K562 (cell line): Measurements from ENCODE around the gene LMX1B. TPM values are rescaled to one million over a fixed set of nuclear protein-coding genes. Genes with fewer than 3 reads are reported as not detected.

ENCODE experiments used
- ARNT ChIP-seq, 2 experiments: fragments of 450-650 bp; IDR thresholded peaks; 2 replicates each; pipeline ENCODE4 v1.6.1; 2016; ENCODE audit warnings: mild to moderate bottlenecking in 1 of 2
- CBFA2T3 ChIP-seq: fragments of 450-650 bp; IDR thresholded peaks from 2 replicates; pipeline ENCODE4 v1.6.1; 2017
- EGR1 ChIP-seq: fragments of 450-650 bp; conservative IDR thresholded peaks from 2 replicates; pipeline ENCODE4 v1.6.1; 2017; ENCODE audit warnings: mild to moderate bottlenecking
- ESRRB ChIP-seq: fragments of 250-450 bp; sonication (Bioruptor Pico); IDR thresholded peaks from 2 replicates; pipeline ENCODE4 v1.5.0; 2020; ENCODE audit warnings: mild to moderate bottlenecking, moderate library complexity, borderline replicate concordance
- NR2C2 ChIP-seq, 2 experiments: fragments of 200-800 bp in 1 of 2; sonication (Bioruptor generic) in 1 of 2; sonication (generic) in 1 of 2; formaldehyde crosslinking in 1 of 2; IDR thresholded peaks; 2 replicates each; pipeline versions ENCODE4 v1.6.1 to v1.8.0; 2016 to 2022; ENCODE audit warnings: mild to moderate bottlenecking in 1 of 2, missing compliant biosample characterization in 1 of 2, missing genetic modification characterization in 1 of 2, missing genetic modification reagents in 1 of 2
- PYGO2 ChIP-seq: fragments of 450-650 bp; IDR thresholded peaks from 2 replicates; pipeline ENCODE4 v1.6.1; 2016; ENCODE audit warnings: mild to moderate bottlenecking, missing genetic modification characterization, moderate library complexity, missing compliant biosample characterization
- ZBTB7A ChIP-seq: IDR thresholded peaks from 2 replicates; pipeline ENCODE4 v1.6.1; 2011; ENCODE audit warnings: low read depth, mild to moderate bottlenecking, low read length, moderate library complexity, borderline replicate concordance; ENCODE audit not compliant: control insufficient read depth
- ZNF583 ChIP-seq: fragments of 250-450 bp; sonication (Bioruptor Pico); IDR thresholded peaks from 2 replicates; pipeline ENCODE4 v1.4.0; 2020
- ZNF696 ChIP-seq: fragments of 250-450 bp; sonication (Bioruptor Pico); conservative IDR thresholded peaks from 2 replicates; pipeline ENCODE4 v1.4.0; 2020; ENCODE audit warnings: mild to moderate bottlenecking, moderate library complexity
- ZNF785 ChIP-seq: fragments of 250-450 bp; sonication (Bioruptor Pico); IDR thresholded peaks from 2 replicates; pipeline ENCODE4 v1.4.0; 2020; ENCODE audit warnings: mild to moderate bottlenecking
- polyA plus RNA-seq, 8 experiments: library from polyadenylated mRNA; depleted of rRNA in 4 of 8; stranded (reverse) in 5 of 8; unstranded in 3 of 8; fragments of >200 nt; fragmentation: Nextera tagmentation in 2 of 8; fragmentation: Illumina TruSeq in 1 of 8; extraction: Ambion mirVana in 2 of 8; extraction: Trizol in 1 of 8; gene quantifications; 2 replicates each; pipeline versions ENCODE4 v1.2.1 to v1.2.3, GENCODE V29; 2011 to 2014; ENCODE audit warnings: inconsistent platforms in 1 of 8, missing spikeins in 1 of 8
- total RNA-seq, 7 experiments: library from RNA; depleted of rRNA in 6 of 7; stranded (reverse); fragments of >200 nt in 6 of 7; fragmentation: Illumina TruSeq in 2 of 7; extraction: Trizol in 2 of 7; gene quantifications; 2 replicates each; pipeline versions ENCODE4 v1.2.1 to v1.2.3, GENCODE V29; 2011 to 2021; ENCODE audit warnings: low replicate concordance in 1 of 7
- TF ChIP-seq, protein P1 (sequence below): fragments of 250-450 bp; sonication (Bioruptor Pico); IDR thresholded peaks from 2 replicates; pipeline ENCODE4 v1.9.0; 2021; ENCODE audit warnings: mild to moderate bottlenecking
- TF ChIP-seq, protein P2 (sequence below): fragments of 450-650 bp; IDR thresholded peaks from 2 replicates; pipeline ENCODE4 v1.6.1; 2016; ENCODE audit warnings: mild to moderate bottlenecking, moderate library complexity

Gene LMX1B
- total and polyA plus RNA-seq, 9 of the 15 experiments (the other 6 are each of a cell fraction or from before 2014, with no cell fraction given): not detected

DNA sequence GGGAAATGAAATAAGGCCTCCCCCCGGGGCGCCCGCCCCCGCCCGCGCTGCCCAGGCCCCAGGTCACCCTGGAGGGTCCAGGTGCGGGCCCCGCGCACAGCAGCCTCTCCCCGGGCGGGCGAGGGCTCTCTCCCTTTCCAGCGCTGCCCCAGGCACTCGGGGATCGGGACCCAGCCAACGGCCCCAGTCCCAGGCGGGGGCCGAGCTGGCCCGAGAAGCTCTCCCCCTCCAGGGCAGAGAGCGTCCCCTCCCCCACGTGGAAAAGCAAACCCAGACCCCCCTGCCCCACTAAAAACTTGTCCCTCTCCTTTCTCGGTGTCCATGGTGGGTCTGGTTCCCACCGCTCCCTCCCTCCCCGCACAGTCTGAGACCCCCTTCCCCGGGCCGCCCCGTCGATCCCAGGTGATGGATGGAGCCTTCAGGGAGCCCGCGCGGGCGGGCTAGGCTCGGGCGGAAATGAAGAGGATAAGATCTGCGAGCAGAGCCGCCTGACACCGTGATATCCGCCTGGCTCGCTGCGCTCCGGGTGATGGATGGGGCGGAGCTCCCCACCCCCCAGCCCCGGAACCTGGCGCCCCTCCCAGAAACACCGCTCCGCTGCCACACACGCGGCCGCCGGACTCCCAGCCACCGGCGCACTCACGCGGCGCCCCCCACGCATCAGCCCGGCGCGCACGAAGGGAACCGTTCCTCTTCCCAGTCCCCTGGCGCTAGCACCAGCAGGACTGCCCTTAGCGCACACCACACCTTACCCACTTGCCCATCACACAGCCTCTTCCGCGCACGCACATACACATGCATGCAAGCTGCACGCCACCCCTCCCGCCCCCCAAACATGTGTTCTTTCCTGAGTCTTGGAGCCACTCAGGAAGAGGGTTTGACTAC, 109.4 kb downstream of the LMX1B start (continued):
- no peak for TF ChIP-seq ARNT (IDR thresholded peaks at IDR 0.05)
- 0 out of 2 replicates have a peak, but pooled peaks have one; percentile 4 for TF ChIP-seq CBFA2T3
- TF ChIP-seq, protein P1, sequence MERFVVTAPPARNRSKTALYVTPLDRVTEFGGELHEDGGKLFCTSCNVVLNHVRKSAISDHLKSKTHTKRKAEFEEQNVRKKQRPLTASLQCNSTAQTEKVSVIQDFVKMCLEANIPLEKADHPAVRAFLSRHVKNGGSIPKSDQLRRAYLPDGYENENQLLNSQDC (CRISPR knock-in tag): no peak
- TF ChIP-seq PYGO2 (tag): no peak
- no peak for TF ChIP-seq NR2C2 (CRISPR knock-in tag; IDR thresholded peaks at IDR 0.05)
- 0 out of 2 replicates have a peak, but pooled peaks have one; percentile 34 for TF ChIP-seq NR2C2 (tag; IDR thresholded peaks at IDR 0.05)
- no peak for TF ChIP-seq ESRRB
- TF ChIP-seq ZNF583 (CRISPR knock-in tag): no peak
- TF ChIP-seq ZNF696: no peak
- no peak for TF ChIP-seq ZNF785 (CRISPR knock-in tag)
- 0 out of 2 replicates have a peak, but pooled peaks have one; percentile 5 for TF ChIP-seq EGR1
- no peak for TF ChIP-seq ZBTB7A
- TF ChIP-seq, protein P2, sequence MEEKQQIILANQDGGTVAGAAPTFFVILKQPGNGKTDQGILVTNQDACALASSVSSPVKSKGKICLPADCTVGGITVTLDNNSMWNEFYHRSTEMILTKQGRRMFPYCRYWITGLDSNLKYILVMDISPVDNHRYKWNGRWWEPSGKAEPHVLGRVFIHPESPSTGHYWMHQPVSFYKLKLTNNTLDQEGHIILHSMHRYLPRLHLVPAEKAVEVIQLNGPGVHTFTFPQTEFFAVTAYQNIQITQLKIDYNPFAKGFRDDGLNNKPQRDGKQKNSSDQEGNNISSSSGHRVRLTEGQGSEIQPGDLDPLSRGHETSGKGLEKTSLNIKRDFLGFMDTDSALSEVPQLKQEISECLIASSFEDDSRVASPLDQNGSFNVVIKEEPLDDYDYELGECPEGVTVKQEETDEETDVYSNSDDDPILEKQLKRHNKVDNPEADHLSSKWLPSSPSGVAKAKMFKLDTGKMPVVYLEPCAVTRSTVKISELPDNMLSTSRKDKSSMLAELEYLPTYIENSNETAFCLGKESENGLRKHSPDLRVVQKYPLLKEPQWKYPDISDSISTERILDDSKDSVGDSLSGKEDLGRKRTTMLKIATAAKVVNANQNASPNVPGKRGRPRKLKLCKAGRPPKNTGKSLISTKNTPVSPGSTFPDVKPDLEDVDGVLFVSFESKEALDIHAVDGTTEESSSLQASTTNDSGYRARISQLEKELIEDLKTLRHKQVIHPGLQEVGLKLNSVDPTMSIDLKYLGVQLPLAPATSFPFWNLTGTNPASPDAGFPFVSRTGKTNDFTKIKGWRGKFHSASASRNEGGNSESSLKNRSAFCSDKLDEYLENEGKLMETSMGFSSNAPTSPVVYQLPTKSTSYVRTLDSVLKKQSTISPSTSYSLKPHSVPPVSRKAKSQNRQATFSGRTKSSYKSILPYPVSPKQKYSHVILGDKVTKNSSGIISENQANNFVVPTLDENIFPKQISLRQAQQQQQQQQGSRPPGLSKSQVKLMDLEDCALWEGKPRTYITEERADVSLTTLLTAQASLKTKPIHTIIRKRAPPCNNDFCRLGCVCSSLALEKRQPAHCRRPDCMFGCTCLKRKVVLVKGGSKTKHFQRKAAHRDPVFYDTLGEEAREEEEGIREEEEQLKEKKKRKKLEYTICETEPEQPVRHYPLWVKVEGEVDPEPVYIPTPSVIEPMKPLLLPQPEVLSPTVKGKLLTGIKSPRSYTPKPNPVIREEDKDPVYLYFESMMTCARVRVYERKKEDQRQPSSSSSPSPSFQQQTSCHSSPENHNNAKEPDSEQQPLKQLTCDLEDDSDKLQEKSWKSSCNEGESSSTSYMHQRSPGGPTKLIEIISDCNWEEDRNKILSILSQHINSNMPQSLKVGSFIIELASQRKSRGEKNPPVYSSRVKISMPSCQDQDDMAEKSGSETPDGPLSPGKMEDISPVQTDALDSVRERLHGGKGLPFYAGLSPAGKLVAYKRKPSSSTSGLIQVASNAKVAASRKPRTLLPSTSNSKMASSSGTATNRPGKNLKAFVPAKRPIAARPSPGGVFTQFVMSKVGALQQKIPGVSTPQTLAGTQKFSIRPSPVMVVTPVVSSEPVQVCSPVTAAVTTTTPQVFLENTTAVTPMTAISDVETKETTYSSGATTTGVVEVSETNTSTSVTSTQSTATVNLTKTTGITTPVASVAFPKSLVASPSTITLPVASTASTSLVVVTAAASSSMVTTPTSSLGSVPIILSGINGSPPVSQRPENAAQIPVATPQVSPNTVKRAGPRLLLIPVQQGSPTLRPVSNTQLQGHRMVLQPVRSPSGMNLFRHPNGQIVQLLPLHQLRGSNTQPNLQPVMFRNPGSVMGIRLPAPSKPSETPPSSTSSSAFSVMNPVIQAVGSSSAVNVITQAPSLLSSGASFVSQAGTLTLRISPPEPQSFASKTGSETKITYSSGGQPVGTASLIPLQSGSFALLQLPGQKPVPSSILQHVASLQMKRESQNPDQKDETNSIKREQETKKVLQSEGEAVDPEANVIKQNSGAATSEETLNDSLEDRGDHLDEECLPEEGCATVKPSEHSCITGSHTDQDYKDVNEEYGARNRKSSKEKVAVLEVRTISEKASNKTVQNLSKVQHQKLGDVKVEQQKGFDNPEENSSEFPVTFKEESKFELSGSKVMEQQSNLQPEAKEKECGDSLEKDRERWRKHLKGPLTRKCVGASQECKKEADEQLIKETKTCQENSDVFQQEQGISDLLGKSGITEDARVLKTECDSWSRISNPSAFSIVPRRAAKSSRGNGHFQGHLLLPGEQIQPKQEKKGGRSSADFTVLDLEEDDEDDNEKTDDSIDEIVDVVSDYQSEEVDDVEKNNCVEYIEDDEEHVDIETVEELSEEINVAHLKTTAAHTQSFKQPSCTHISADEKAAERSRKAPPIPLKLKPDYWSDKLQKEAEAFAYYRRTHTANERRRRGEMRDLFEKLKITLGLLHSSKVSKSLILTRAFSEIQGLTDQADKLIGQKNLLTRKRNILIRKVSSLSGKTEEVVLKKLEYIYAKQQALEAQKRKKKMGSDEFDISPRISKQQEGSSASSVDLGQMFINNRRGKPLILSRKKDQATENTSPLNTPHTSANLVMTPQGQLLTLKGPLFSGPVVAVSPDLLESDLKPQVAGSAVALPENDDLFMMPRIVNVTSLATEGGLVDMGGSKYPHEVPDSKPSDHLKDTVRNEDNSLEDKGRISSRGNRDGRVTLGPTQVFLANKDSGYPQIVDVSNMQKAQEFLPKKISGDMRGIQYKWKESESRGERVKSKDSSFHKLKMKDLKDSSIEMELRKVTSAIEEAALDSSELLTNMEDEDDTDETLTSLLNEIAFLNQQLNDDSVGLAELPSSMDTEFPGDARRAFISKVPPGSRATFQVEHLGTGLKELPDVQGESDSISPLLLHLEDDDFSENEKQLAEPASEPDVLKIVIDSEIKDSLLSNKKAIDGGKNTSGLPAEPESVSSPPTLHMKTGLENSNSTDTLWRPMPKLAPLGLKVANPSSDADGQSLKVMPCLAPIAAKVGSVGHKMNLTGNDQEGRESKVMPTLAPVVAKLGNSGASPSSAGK: peak; percentile 17; the same call in 1 of the 2 replicates
